ENCODE data around the gene POLK. TPM values are rescaled to one million over a fixed set of nuclear protein-coding genes. Genes with fewer than 3 reads are reported as not detected.
A peak's percentile ranks its signal among the peaks of the same experiment; 100 is the strongest.
"Not testable (repeated sequence)": the region's sequence is repeated elsewhere in the genome, so short reads cannot be mapped to it uniquely, and the experiment has no call there.

POLK gene
- total RNA-seq, 2 donors from 2014 or later, result 41.5 to 43.0 TPM

- intact Hi-C loops (cut with DNase I), result no loop called here
- no peak for DNase-seq (ENCODE audit: low spot score)
Measured at GRCh38 chr5:75509546-75509945, 2.1 kb upstream of the POLK start.

- intact Hi-C loops (cut with DNase I), result no loop called here
Measured at GRCh38 chr5:75509956-75510355, 1.7 kb upstream of the POLK start.

GRCh38 chr5:75510417-75510835 lies 1.3 kb upstream of the POLK start:
- peak; percentile 86 for DNase-seq (ENCODE audit: low spot score)
- intact Hi-C loops (cut with DNase I), result no loop called here

More at GRCh38 chr5:75509956-75510355, 1.7 kb upstream of the POLK start:
- no peak for DNase-seq (ENCODE audit: low spot score)

GRCh38 chr5:75510836-75511434 lies 756 bp upstream of the POLK start:
- peak; percentile 86 for DNase-seq (ENCODE audit: low spot score)
- intact Hi-C loops (cut with DNase I), result no loop called here

GRCh38 chr5:75512383-75513074 lies 838 bp downstream of the POLK start:
- intact Hi-C loops (cut with DNase I), result no loop called here
- no peak for DNase-seq (ENCODE audit: low spot score)

GRCh38 chr5:75513841-75514240 lies 2.1 kb downstream of the POLK start:
- intact Hi-C loops (cut with DNase I), result no loop called here

GRCh38 chr5:75514323-75514722 lies 2.6 kb downstream of the POLK start:
- DNase-seq (ENCODE audit: low spot score), result no peak
- intact Hi-C loops (cut with DNase I), result no loop called here

More at GRCh38 chr5:75513841-75514240, 2.1 kb downstream of the POLK start:
- no peak for DNase-seq (ENCODE audit: low spot score)

GRCh38 chr5:75519761-75520160 lies 8.1 kb downstream of the POLK start:
- no peak for DNase-seq (ENCODE audit: low spot score)
- intact Hi-C loops (cut with DNase I), result no loop called here

- DNase-seq (ENCODE audit: low spot score), result no peak
- intact Hi-C loops (cut with DNase I), result no loop called here
Measured at GRCh38 chr5:75521195-75521594, 9.5 kb downstream of the POLK start.

GRCh38 chr5:75522025-75522424 lies 10.3 kb downstream of the POLK start:
- DNase-seq (ENCODE audit: low spot score), result no peak
- intact Hi-C loops (cut with DNase I), result no loop called here

GRCh38 chr5:75522542-75522941 lies 10.9 kb downstream of the POLK start:
- intact Hi-C loops (cut with DNase I), result no loop called here
- DNase-seq (ENCODE audit: low spot score), result no peak

GRCh38 chr5:75523275-75523674 lies 11.6 kb downstream of the POLK start:
- DNase-seq (ENCODE audit: low spot score), result no peak
- intact Hi-C loops (cut with DNase I), result no loop called here

- DNase-seq (ENCODE audit: low spot score), result no peak
- intact Hi-C loops (cut with DNase I), result no loop called here
Measured at GRCh38 chr5:75524071-75524470, 12.4 kb downstream of the POLK start.

GRCh38 chr5:75524591-75524990 lies 12.9 kb downstream of the POLK start:
- no peak for DNase-seq (ENCODE audit: low spot score)
- intact Hi-C loops (cut with DNase I), result no loop called here

- intact Hi-C loops (cut with DNase I), result no loop called here
- no peak for DNase-seq (ENCODE audit: low spot score)
Measured at GRCh38 chr5:75525344-75525743, 13.7 kb downstream of the POLK start.

GRCh38 chr5:75526070-75526469 lies 14.4 kb downstream of the POLK start:
- intact Hi-C loops (cut with DNase I), result no loop called here
- DNase-seq (ENCODE audit: low spot score), result no peak

GRCh38 chr5:75529185-75529584 lies 17.5 kb downstream of the POLK start:
- no peak for DNase-seq (ENCODE audit: low spot score)

GRCh38 chr5:75532190-75532589 lies 20.5 kb downstream of the POLK start:
- intact Hi-C loops (cut with DNase I), result no loop called here
- no peak for DNase-seq (ENCODE audit: low spot score)

More at GRCh38 chr5:75529185-75529584, 17.5 kb downstream of the POLK start:
- intact Hi-C loops (cut with DNase I), result no loop called here

- DNase-seq (ENCODE audit: low spot score); intact Hi-C loops (cut with DNase I): not testable (repeated sequence)
Measured at GRCh38 chr5:75533716-75534115, 22.0 kb downstream of the POLK start.

- no peak for DNase-seq (ENCODE audit: low spot score)
Measured at GRCh38 chr5:75534734-75535133, 23.0 kb downstream of the POLK start.

GRCh38 chr5:75536147-75536546 lies 24.5 kb downstream of the POLK start:
- intact Hi-C loops (cut with DNase I), result no loop called here
- no peak for DNase-seq (ENCODE audit: low spot score)

More at GRCh38 chr5:75534734-75535133, 23.0 kb downstream of the POLK start:
- intact Hi-C loops (cut with DNase I), result no loop called here
